Endometrial microvascular endothelial cells (primary cell): Measurements from ENCODE around the gene SLC44A1. TPM values are rescaled to one million over a fixed set of nuclear protein-coding genes. Genes with fewer than 3 reads are reported as not detected.

Source experiments
- in situ Hi-C: cut with HindIII; loops from 2 replicates; pipeline ENCODE4 v1.10.0; 2017; ENCODE audit warnings: low sequenced_read_pairs, low pct_unique_long_range_greater_than_20kb; ENCODE audit errors: inconsistent ontology term
- total RNA-seq: library from RNA; depleted of rRNA; stranded (reverse); fragments of >200 nt; gene quantifications from one replicate; pipeline ENCODE4 v1.2.3, GENCODE V29; 2015; ENCODE audit errors: inconsistent ontology term

The SLC44A1 gene
- total RNA-seq, 1 donor from 2014 or later, result 63.2 TPM

DNA sequence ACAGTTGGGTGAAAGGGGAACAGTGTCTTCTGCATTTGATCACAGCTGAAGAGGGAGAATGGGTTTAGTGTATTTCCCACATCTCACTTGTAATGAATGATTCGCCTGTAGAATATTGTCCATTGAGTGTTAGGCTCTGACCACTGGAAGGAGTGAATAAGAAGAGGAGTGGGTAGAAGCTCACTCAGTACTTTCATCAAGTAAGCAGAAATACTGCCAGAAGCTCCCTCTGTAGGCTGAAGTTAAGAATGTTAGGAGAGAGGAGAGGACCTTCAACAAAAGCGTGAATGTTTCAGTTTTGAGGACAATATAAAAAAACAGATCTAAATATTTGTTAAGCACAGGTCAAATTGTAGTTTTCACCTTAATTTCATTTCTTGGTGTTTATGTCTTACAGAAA lies 230.9 kb downstream of the SLC44A1 start:
- in situ Hi-C loops, result no loop called here

DNA sequence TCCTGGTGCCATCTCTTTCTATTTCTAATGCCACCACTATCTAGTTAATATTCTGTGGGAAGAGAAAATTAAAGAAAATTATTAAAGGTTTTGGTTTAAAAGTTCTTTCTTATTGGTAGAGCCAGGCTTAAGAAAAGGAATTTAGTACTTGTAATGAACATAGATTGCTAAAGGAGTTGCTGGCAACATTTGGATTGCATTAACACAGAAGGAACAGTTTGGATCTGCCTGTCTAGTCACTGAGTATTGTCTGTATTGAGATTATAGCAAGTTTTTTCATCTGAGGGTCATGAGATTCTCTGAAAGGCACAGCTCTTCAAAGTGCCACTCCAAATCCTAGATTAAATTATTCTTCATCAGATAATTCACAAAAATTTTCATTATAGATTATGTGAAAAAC lies 235.4 kb downstream of the SLC44A1 start:
- in situ Hi-C loops, result no loop called here

DNA sequence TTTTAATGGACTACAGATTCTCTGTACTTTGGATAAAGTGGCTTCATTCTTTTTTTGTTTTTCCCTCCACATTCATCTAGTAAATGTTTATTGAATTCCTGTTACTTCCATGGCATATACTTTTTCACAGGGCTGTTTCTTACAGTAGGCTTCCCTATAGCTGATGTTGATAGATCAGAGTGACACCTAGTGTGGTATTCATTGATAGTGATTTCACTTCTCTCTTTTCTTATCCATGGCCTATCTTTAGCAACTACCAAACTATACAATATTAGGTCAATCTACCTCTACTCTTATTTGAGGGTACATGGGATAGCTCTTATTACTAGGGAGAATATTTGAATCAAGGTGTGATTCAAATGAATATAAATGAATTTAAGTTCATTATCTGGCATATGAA lies 239.2 kb downstream of the SLC44A1 start:
- in situ Hi-C loops, result no loop called here

DNA sequence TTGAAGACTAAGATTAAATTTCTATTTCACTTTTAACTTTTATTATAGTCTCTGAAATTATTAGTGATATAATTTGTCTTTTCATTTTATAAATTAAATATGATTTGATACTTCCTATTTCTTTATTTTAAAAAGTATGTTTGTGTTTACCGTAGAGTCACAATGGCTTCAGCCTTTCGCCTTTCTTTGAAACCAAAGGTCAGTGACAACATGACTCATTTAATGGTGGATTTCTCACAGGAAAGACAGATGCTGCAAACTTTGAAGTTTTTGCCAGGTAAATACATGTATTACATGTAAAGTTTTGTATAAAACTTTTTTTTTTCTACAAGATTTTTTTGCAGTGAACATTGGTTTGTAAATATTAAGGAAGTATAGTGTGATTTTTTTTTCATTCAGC lies 239.8 kb downstream of the SLC44A1 start:
- in situ Hi-C loops, result no loop called here

DNA sequence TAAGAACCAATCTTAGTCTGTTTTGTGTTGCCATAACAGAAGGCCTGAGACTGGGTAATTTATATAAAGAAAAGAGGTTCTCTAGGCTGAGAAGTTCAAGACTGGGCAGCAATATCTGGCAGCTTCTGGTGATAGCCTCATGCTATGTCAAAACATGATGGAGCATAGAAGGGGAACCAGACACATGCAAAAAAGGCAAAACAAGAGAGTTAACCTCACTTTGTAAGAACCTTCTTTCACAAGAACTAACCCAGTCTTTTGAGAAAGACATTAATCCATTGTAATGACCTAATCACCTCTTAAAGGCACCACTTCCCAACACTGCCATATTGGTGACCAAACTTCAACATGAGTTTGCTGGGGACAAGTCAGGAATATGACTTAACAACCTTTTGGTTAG lies 240.7 kb downstream of the SLC44A1 start:
- in situ Hi-C loops, result no loop called here

Other genes with a start within 250 kb of the SLC44A1 start
- gene FSD1L, start 203.4 kb downstream of the SLC44A1 start, total RNA-seq, result 1.1 TPM